GM08714 (cell line): ENCODE data around the gene SMIM44.

Experiments used
- H3K4me3 ChIP-seq: fragments of 200-500 bp; sonication (Bioruptor generic); 2 replicates; pipeline ENCODE4 v1.5.1; 2014; ENCODE audit warnings: mild to moderate bottlenecking, low read length, inconsistent platforms
- ZNF274 ChIP-seq: IDR thresholded peaks from 2 replicates; pipeline ENCODE4 v1.6.1; 2012; ENCODE audit warnings: mild to moderate bottlenecking, low read depth, low read length

Gene SMIM44

GRCh38 chr19:3442487-3443071 is 40.7 kb downstream of the SMIM44 start:
- TF ChIP-seq ZNF274, result no peak
- H3K4me3 ChIP-seq, result no peak overlapping the region

- TF ChIP-seq ZNF274, result no peak
- H3K4me3 ChIP-seq, result no peak overlapping the region
Measured at GRCh38 chr19:3441986-3442329, 41.3 kb downstream of the SMIM44 start.

GRCh38 chr19:3441089-3441985 is 41.9 kb downstream of the SMIM44 start:
- no peak overlapping the region for H3K4me3 ChIP-seq
- TF ChIP-seq ZNF274, result no peak

- TF ChIP-seq ZNF274, result no peak
Measured at GRCh38 chr19:3440082-3440481, 43.2 kb downstream of the SMIM44 start.

GRCh38 chr19:3434630-3435553 is 48.3 kb downstream of the SMIM44 start:
- H3K4me3 ChIP-seq, result peak overlapping the region; percentile 75
- no peak for TF ChIP-seq ZNF274

More at GRCh38 chr19:3440082-3440481, 43.2 kb downstream of the SMIM44 start:
- H3K4me3 ChIP-seq, result no peak overlapping the region

GRCh38 chr19:3433805-3434540 is 49.3 kb downstream of the SMIM44 start:
- TF ChIP-seq ZNF274, result no peak
- no peak overlapping the region; the same call in 1 of the 2 replicates for H3K4me3 ChIP-seq

GRCh38 chr19:3433313-3433712 is 49.9 kb downstream of the SMIM44 start:
- no peak overlapping the region for H3K4me3 ChIP-seq
- no peak for TF ChIP-seq ZNF274
